ENCODE measurements around the gene CLTCL1. TPM values are rescaled to one million over a fixed set of nuclear protein-coding genes. Genes with fewer than 3 reads are reported as not detected.
A peak's percentile ranks its signal among the peaks of the same experiment; 100 is the strongest.
"Not testable (repeated sequence)": the region's sequence is repeated elsewhere in the genome, so short reads cannot be mapped to it uniquely, and the experiment has no call there.

CLTCL1 gene
- total RNA-seq, 1 donor from 2014 or later, result 5.4 TPM

DNA sequence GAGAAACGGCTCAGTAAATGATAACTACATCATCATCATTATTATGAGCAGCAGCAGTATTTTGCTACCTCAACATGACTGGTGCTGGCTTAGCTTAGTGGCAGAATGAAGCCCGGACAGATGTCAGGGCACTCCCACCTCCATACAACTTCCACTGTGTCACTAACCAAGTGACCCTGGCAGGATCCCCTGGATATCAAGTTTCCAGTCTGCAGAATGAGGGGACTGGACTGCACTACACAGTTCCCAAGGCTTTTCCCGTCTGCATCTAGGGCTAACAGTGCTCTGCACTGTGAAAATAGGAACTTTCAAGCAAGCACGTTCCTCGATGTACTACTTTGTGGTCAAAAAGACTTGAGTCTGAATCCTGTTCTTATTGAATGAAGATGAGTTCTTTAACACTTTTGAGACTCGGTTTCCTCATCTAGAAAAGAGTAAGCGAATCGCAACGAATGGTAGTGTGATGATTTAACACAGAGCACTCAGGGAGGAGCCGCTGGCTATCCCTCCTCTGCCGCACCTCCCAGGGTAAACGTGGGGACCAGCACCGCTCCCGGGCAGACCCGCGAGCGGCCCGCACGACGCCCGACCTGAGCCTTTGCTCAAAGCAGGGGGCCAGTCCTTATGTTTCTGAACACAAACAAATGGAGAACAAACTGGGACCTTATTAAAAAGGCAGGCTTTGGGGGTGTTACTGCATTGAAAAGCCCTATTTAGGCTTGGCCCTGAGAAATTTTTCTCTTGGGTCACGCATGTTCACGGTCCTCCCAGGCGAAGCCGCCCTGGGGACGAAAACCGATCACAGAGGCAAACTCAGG, 910 bp downstream of the CLTCL1 start:
- Histone ChIP-seq H3K9me3 (no peaks in the 10 kb centered on the region), H3K27ac (peak overlapping the region; percentile 79), H3K27me3 (no peaks in the 10 kb centered on the region), H3K4me1 (peaks cover 27% of the 10 kb centered on the region), H3K4me3 (peak overlapping the region; percentile 90 to 99), H3K36me3 (no peaks in the 10 kb centered on the region)
- no peak for TF ChIP-seq POLR2A (IDR thresholded peaks at IDR 0.05)
- TF ChIP-seq, protein P1, sequence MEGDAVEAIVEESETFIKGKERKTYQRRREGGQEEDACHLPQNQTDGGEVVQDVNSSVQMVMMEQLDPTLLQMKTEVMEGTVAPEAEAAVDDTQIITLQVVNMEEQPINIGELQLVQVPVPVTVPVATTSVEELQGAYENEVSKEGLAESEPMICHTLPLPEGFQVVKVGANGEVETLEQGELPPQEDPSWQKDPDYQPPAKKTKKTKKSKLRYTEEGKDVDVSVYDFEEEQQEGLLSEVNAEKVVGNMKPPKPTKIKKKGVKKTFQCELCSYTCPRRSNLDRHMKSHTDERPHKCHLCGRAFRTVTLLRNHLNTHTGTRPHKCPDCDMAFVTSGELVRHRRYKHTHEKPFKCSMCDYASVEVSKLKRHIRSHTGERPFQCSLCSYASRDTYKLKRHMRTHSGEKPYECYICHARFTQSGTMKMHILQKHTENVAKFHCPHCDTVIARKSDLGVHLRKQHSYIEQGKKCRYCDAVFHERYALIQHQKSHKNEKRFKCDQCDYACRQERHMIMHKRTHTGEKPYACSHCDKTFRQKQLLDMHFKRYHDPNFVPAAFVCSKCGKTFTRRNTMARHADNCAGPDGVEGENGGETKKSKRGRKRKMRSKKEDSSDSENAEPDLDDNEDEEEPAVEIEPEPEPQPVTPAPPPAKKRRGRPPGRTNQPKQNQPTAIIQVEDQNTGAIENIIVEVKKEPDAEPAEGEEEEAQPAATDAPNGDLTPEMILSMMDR (IDR thresholded peaks at IDR 0.05), result no peak
- TF ChIP-seq POLR2AphosphoS5 (IDR thresholded peaks at IDR 0.05; ENCODE audit: insufficient read depth in 1 of 2, low read depth in 1 of 2), result no peak
- intact Hi-C loops (cut with DNase I), result no loop called here
- no peak for DNase-seq (ENCODE audit: extremely low spot score in 2 of 2)

DNA sequence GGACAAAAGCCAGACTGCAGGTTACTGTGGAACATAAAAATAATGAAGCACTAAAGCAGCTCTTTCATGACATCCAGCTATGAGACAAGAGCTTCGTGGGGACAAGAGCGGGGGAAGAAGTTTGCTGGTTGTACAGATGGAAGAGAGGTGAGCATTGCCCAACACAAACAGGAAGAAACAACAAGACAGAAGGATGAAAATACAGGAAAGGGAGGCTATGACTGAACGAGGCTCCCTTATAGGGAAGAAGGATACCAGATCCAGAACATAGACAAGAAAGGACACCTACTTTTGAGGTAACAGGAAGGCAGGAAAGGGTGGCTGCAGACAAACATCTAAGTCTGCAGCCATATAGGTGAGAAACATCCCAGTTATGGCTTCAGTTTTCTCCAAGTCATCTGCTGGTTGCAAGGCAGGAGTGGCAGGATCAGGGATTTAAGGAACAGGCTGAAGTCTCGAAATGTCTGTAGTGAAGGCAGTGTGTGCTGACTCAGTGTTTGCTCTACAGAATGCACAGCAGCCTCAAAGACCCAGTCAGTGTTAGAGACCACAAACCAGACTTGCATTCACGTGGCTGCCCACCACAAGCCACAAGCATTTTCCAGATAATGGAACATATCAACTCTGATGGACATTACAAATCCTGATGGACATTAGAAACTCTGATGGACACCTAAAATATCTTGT, 1.9 kb downstream of the CLTCL1 start:
- intact Hi-C loops (cut with DNase I), result no loop called here
- Histone ChIP-seq H3K4me3 (no peak overlapping the region), H3K4me1 (peaks cover 27% of the 10 kb centered on the region), H3K36me3 (no peaks in the 10 kb centered on the region), H3K27ac (no peak overlapping the region), H3K27me3 (no peaks in the 10 kb centered on the region), H3K9me3 (no peaks in the 10 kb centered on the region)
- DNase-seq (ENCODE audit: extremely low spot score in 2 of 2), result no peak
- TF ChIP-seq, protein P1 (IDR thresholded peaks at IDR 0.05), result no peak
- TF ChIP-seq POLR2A (IDR thresholded peaks at IDR 0.05) (no peak), POLR2AphosphoS5 (IDR thresholded peaks at IDR 0.05; ENCODE audit: insufficient read depth in 1 of 2, low read depth in 1 of 2) (no peak)

DNA sequence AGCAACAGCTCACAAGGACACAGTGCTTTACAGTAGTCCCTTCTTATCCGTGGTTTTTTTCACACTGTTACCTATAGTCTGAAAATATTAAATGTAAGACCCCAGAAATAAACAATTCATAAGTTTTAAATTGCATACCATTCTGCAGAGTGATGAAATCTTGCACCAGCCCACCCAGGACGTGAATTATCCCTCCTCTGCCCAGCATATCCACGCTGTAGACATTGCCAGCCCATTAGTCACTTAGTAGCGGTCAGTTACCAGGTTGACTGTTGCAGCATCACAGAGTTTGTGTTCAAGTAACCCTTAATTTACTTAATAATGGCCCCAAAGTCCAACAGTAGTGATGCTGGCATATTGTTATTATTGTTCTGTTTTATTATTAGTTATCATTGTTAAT, 3.6 kb downstream of the CLTCL1 start:
- peaks cover 27% of the 10 kb centered on the region for H3K4me1 ChIP-seq
- H3K27me3 ChIP-seq, result no peaks in the 10 kb centered on the region
- H3K36me3 ChIP-seq, result no peaks in the 10 kb centered on the region
- no peak for DNase-seq (ENCODE audit: extremely low spot score in 2 of 2)
- no peak overlapping the region for H3K4me3 ChIP-seq
- H3K27ac ChIP-seq, result no peak overlapping the region
- TF ChIP-seq POLR2AphosphoS5 (IDR thresholded peaks at IDR 0.05; ENCODE audit: insufficient read depth in 1 of 2, low read depth in 1 of 2) (no peak), POLR2A (IDR thresholded peaks at IDR 0.05) (no peak)
- TF ChIP-seq, protein P1 (IDR thresholded peaks at IDR 0.05), result no peak
- intact Hi-C loops (cut with DNase I), result no loop called here
- H3K9me3 ChIP-seq, result no peaks in the 10 kb centered on the region

DNA sequence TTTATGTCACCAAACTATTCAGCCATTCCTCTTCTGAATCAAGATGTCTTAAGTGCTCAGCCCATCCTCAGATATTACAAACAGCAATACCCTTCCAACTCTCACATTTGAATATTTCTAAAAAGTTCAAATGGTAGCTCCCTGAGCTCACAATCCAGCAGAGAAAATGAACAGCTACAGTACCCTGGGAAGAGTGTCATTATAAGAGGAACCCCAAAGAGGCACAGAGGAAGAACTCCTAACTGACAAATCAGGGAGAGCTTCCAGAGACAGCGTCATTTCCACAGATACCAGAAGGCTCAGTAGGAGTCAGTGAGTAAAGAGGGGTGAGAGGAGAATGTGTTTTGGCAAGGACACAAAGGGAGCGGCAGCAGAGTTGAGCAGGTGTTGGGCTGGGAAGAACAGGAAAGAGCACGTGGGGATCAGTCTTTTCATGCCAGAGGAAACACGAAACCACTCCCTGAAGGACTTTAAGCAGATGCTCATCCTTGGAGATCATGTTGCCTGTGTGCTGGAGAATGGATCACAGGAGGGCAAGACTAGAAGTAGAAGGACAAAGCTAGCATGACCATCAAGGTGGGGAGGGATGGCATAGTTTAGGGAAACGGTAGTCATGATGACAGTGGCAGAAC, 4.3 kb downstream of the CLTCL1 start:
- H3K27me3 ChIP-seq, result no peaks in the 10 kb centered on the region
- TF ChIP-seq POLR2AphosphoS5 (IDR thresholded peaks at IDR 0.05; ENCODE audit: insufficient read depth in 1 of 2, low read depth in 1 of 2), result no peak
- H3K4me1 ChIP-seq, result peaks cover 21% of the 10 kb centered on the region
- no peaks in the 10 kb centered on the region for H3K36me3 ChIP-seq
- DNase-seq (ENCODE audit: extremely low spot score in 2 of 2), result no peak
- H3K27ac ChIP-seq, result no peak overlapping the region
- intact Hi-C loops (cut with DNase I), result no loop called here
- H3K9me3 ChIP-seq, result no peaks in the 10 kb centered on the region
- H3K4me3 ChIP-seq, result no peak overlapping the region

DNA sequence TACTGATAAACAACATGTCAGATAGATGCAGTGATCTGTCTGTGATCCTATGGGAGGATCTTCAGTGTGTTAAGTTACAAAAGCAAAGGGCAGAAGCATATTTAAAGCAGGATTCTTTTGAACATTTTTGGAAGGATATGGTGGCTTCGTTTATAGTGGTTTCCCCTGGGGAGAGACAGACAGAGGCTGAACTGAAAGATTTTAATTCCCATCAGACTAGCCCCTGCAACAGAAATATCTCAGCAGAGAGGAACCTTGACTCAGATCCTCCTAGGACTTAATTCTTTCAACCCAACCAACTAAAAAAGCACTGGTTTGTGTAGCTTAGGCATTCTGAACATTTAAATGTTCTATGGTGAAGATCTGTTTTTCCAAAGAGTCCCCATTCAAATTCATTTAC, 5.7 kb downstream of the CLTCL1 start:
- Histone ChIP-seq H3K27me3 (no peaks in the 10 kb centered on the region), H3K9me3 (no peaks in the 10 kb centered on the region), H3K27ac (peak overlapping the region; percentile 27), H3K4me1 (peaks cover 16% of the 10 kb centered on the region), H3K4me3 (no peak overlapping the region), H3K36me3 (no peaks in the 10 kb centered on the region)
- intact Hi-C loops (cut with DNase I), result no loop called here
- TF ChIP-seq POLR2A (IDR thresholded peaks at IDR 0.05) (no peak), POLR2AphosphoS5 (IDR thresholded peaks at IDR 0.05; ENCODE audit: insufficient read depth in 1 of 2, low read depth in 1 of 2) (no peak)
- TF ChIP-seq, protein P1 (IDR thresholded peaks at IDR 0.05), result no peak
- DNase-seq (ENCODE audit: extremely low spot score in 2 of 2), result no peak

DNA sequence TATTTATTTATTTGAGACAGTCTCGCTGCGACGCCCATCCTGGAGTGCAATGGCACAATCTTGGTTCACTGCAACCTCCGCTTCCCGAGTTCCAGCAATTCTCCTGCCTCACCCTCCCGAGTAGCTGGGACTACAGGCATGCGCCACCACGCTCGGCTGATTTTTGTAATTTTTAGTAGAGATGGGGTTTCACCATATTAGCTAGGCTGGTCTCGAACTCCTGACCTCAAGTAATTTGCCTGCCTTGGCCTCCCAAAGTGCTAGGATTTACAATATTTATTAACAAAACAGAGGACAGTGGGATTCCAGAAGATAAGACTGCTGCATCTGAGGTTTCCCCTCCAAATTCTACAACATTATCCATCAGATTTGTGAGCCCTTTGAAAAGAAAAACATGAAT, 12.4 kb downstream of the CLTCL1 start:
- intact Hi-C loops (cut with DNase I); H3K4me3 ChIP-seq; H3K4me1 ChIP-seq; H3K27me3 ChIP-seq; H3K27ac ChIP-seq; H3K36me3 ChIP-seq; DNase-seq (ENCODE audit: extremely low spot score in 2 of 2); H3K9me3 ChIP-seq: not testable (repeated sequence)
